ENCODE data around the gene CFAP61.
A peak's percentile ranks its signal among the peaks of the same experiment; 100 is the strongest.

CFAP61 gene

GRCh38 chr20:20364593-20365479 is 312.5 kb downstream of the CFAP61 start:
- H4K8ac ChIP-seq (ENCODE audit: low read depth, low read length), result no peak overlapping the region
- H3K79me2 ChIP-seq (ENCODE audit: control insufficient read depth, insufficient read depth, low read length, poor library complexity), result no peaks in the 10 kb centered on the region
- H3K9ac ChIP-seq (ENCODE audit: low read length), result no peak overlapping the region
- no peak overlapping the region for H3K4ac ChIP-seq (ENCODE audit: low read depth, low read length)
- H3K4me2 ChIP-seq (ENCODE audit: low read length), result peak overlapping the region; percentile 10
- H3K4me1 ChIP-seq (ENCODE audit: control insufficient read depth in 1 of 2, insufficient read depth in 2 of 2, low read length in 2 of 2), result peaks cover 14 to 20% of the 10 kb centered on the region in 2 experiments
- no peak overlapping the region for H2AK5ac ChIP-seq (ENCODE audit: low read length)
- H2AFZ ChIP-seq (ENCODE audit: insufficient read depth, low read length, poor library complexity), result no peak overlapping the region
- no peak overlapping the region for H2BK5ac ChIP-seq (ENCODE audit: low read depth, low read length, poor library complexity)
- no peak overlapping the region for H3K18ac ChIP-seq (ENCODE audit: low read length)
- no peaks in the 10 kb centered on the region for H3K36me3 ChIP-seq (ENCODE audit: control insufficient read depth in 1 of 2, insufficient read depth in 2 of 2, low read length in 2 of 2)
- no peak for DNase-seq
- no peak overlapping the region for H2BK120ac ChIP-seq (ENCODE audit: insufficient read depth, low read length, poor library complexity)
- peaks cover 5% of the 10 kb centered on the region for H3K9me3 ChIP-seq (ENCODE audit: insufficient read depth, low read depth, low read length)
- no peak overlapping the region for H2BK12ac ChIP-seq (ENCODE audit: low read length)
- no peak overlapping the region for H4K91ac ChIP-seq (ENCODE audit: low read depth, low read length)
- no CpG with 5 or more reads among the region's 70 CpGs for WGBS (ENCODE audit: extremely low coverage, insufficient coverage, insufficient read length)
- H3K79me1 ChIP-seq (ENCODE audit: low read length), result no peaks in the 10 kb centered on the region
- no peak overlapping the region for H4K12ac ChIP-seq (ENCODE audit: low read depth, low read length)
- H3K27me3 ChIP-seq (ENCODE audit: insufficient read depth, low read length), result peaks cover 78% of the 10 kb centered on the region
- H3K4me3 ChIP-seq (ENCODE audit: low read depth, low read length), result no peak overlapping the region
- H3K14ac ChIP-seq (ENCODE audit: low read length), result no peak overlapping the region
- H3K23ac ChIP-seq (ENCODE audit: low read length), result no peak overlapping the region
- no peak overlapping the region for H3K27ac ChIP-seq (ENCODE audit: low read depth, low read length)

- Histone ChIP-seq H3K14ac (ENCODE audit: low read length) (no peak overlapping the region), H3K9me3 (ENCODE audit: insufficient read depth, low read depth, low read length) (peaks cover 5% of the 10 kb centered on the region), H3K23ac (ENCODE audit: low read length) (no peak overlapping the region), H4K8ac (ENCODE audit: low read depth, low read length) (no peak overlapping the region), H3K79me1 (ENCODE audit: low read length) (no peaks in the 10 kb centered on the region), H3K27ac (ENCODE audit: low read depth, low read length) (no peak overlapping the region), H2AFZ (ENCODE audit: insufficient read depth, low read length, poor library complexity) (no peak overlapping the region), H3K4me2 (ENCODE audit: low read length) (no peak overlapping the region), H4K12ac (ENCODE audit: low read depth, low read length) (no peak overlapping the region), H4K91ac (ENCODE audit: low read depth, low read length) (no peak overlapping the region), H2BK5ac (ENCODE audit: low read depth, low read length, poor library complexity) (no peak overlapping the region), H3K79me2 (ENCODE audit: control insufficient read depth, insufficient read depth, low read length, poor library complexity) (no peaks in the 10 kb centered on the region), H2BK120ac (ENCODE audit: insufficient read depth, low read length, poor library complexity) (no peak overlapping the region), H3K4ac (ENCODE audit: low read depth, low read length) (no peak overlapping the region), H3K4me1 (ENCODE audit: control insufficient read depth in 1 of 2, insufficient read depth in 2 of 2, low read length in 2 of 2) (peaks cover 14 to 21% of the 10 kb centered on the region in 2 experiments), H2AK5ac (ENCODE audit: low read length) (no peak overlapping the region), H2BK12ac (ENCODE audit: low read length) (no peak overlapping the region), H3K36me3 (ENCODE audit: control insufficient read depth in 1 of 2, insufficient read depth in 2 of 2, low read length in 2 of 2) (no peaks in the 10 kb centered on the region), H3K9ac (ENCODE audit: low read length) (no peak overlapping the region), H3K27me3 (ENCODE audit: insufficient read depth, low read length) (peaks cover 83% of the 10 kb centered on the region), H3K4me3 (ENCODE audit: low read depth, low read length) (no peak overlapping the region), H3K18ac (ENCODE audit: low read length) (no peak overlapping the region)
- no CpG with 5 or more reads among the region's 18 CpGs for WGBS (ENCODE audit: extremely low coverage, insufficient coverage, insufficient read length)
- DNase-seq, result no peak
Measured at GRCh38 chr20:20365480-20366161, 313.3 kb downstream of the CFAP61 start.

- H3K27ac ChIP-seq (ENCODE audit: low read depth, low read length), result no peak overlapping the region
- peaks cover 81% of the 10 kb centered on the region for H3K27me3 ChIP-seq (ENCODE audit: insufficient read depth, low read length)
- H3K9me3 ChIP-seq (ENCODE audit: insufficient read depth, low read depth, low read length), result peaks cover 5% of the 10 kb centered on the region
- H3K9ac ChIP-seq (ENCODE audit: low read length), result no peak overlapping the region
- WGBS (ENCODE audit: extremely low coverage, insufficient coverage, insufficient read length), result no CpG with 5 or more reads among the region's 19 CpGs
- no peak overlapping the region for H3K18ac ChIP-seq (ENCODE audit: low read length)
- no peak overlapping the region for H2BK5ac ChIP-seq (ENCODE audit: low read depth, low read length, poor library complexity)
- no peaks in the 10 kb centered on the region for H3K79me1 ChIP-seq (ENCODE audit: low read length)
- H3K4me1 ChIP-seq (ENCODE audit: control insufficient read depth in 1 of 2, insufficient read depth in 2 of 2, low read length in 2 of 2), result peaks cover 14 to 21% of the 10 kb centered on the region in 2 experiments
- no peaks in the 10 kb centered on the region for H3K36me3 ChIP-seq (ENCODE audit: control insufficient read depth in 1 of 2, insufficient read depth in 2 of 2, low read length in 2 of 2)
- no peak overlapping the region for H4K8ac ChIP-seq (ENCODE audit: low read depth, low read length)
- no peaks in the 10 kb centered on the region for H3K79me2 ChIP-seq (ENCODE audit: control insufficient read depth, insufficient read depth, low read length, poor library complexity)
- no peak overlapping the region for H2AFZ ChIP-seq (ENCODE audit: insufficient read depth, low read length, poor library complexity)
- no peak overlapping the region for H3K4me2 ChIP-seq (ENCODE audit: low read length)
- no peak overlapping the region for H2AK5ac ChIP-seq (ENCODE audit: low read length)
- H2BK120ac ChIP-seq (ENCODE audit: insufficient read depth, low read length, poor library complexity), result no peak overlapping the region
- H4K12ac ChIP-seq (ENCODE audit: low read depth, low read length), result no peak overlapping the region
- no peak overlapping the region for H4K91ac ChIP-seq (ENCODE audit: low read depth, low read length)
- no peak overlapping the region for H2BK12ac ChIP-seq (ENCODE audit: low read length)
- DNase-seq, result no peak
- no peak overlapping the region for H3K4me3 ChIP-seq (ENCODE audit: low read depth, low read length)
- no peak overlapping the region for H3K4ac ChIP-seq (ENCODE audit: low read depth, low read length)
- H3K14ac ChIP-seq (ENCODE audit: low read length), result no peak overlapping the region
- no peak overlapping the region for H3K23ac ChIP-seq (ENCODE audit: low read length)
Measured at GRCh38 chr20:20366551-20366875, 314.2 kb downstream of the CFAP61 start.

- H2BK5ac ChIP-seq (ENCODE audit: low read depth, low read length, poor library complexity), result no peak overlapping the region
- no peak overlapping the region for H2BK12ac ChIP-seq (ENCODE audit: low read length)
- H3K27me3 ChIP-seq (ENCODE audit: insufficient read depth, low read length), result peaks cover 79% of the 10 kb centered on the region
- peaks cover 14 to 21% of the 10 kb centered on the region in 2 experiments for H3K4me1 ChIP-seq (ENCODE audit: control insufficient read depth in 1 of 2, insufficient read depth in 2 of 2, low read length in 2 of 2)
- H2BK120ac ChIP-seq (ENCODE audit: insufficient read depth, low read length, poor library complexity), result no peak overlapping the region
- no peak for DNase-seq
- no peak overlapping the region for H3K4ac ChIP-seq (ENCODE audit: low read depth, low read length)
- peaks cover 5% of the 10 kb centered on the region for H3K9me3 ChIP-seq (ENCODE audit: insufficient read depth, low read depth, low read length)
- no peaks in the 10 kb centered on the region for H3K36me3 ChIP-seq (ENCODE audit: control insufficient read depth in 1 of 2, insufficient read depth in 2 of 2, low read length in 2 of 2)
- no peak overlapping the region for H4K12ac ChIP-seq (ENCODE audit: low read depth, low read length)
- H3K4me2 ChIP-seq (ENCODE audit: low read length), result no peak overlapping the region
- H3K23ac ChIP-seq (ENCODE audit: low read length), result no peak overlapping the region
- H3K79me2 ChIP-seq (ENCODE audit: control insufficient read depth, insufficient read depth, low read length, poor library complexity), result no peaks in the 10 kb centered on the region
- H4K8ac ChIP-seq (ENCODE audit: low read depth, low read length), result no peak overlapping the region
- no peak overlapping the region for H3K9ac ChIP-seq (ENCODE audit: low read length)
- no peak overlapping the region for H2AK5ac ChIP-seq (ENCODE audit: low read length)
- H4K91ac ChIP-seq (ENCODE audit: low read depth, low read length), result no peak overlapping the region
- H3K14ac ChIP-seq (ENCODE audit: low read length), result no peak overlapping the region
- H3K27ac ChIP-seq (ENCODE audit: low read depth, low read length), result no peak overlapping the region
- H2AFZ ChIP-seq (ENCODE audit: insufficient read depth, low read length, poor library complexity), result no peak overlapping the region
- no peak overlapping the region for H3K18ac ChIP-seq (ENCODE audit: low read length)
- H3K79me1 ChIP-seq (ENCODE audit: low read length), result no peaks in the 10 kb centered on the region
- no CpG with 5 or more reads among the region's 63 CpGs for WGBS (ENCODE audit: extremely low coverage, insufficient coverage, insufficient read length)
- H3K4me3 ChIP-seq (ENCODE audit: low read depth, low read length), result no peak overlapping the region
Measured at GRCh38 chr20:20366876-20367574, 314.7 kb downstream of the CFAP61 start.

All from trophoblast cell (in vitro differentiated cells and primary cell).